Measurements from ENCODE around the gene PPM1G.

- TF ChIP-seq ZNF274 (IDR thresholded peaks at IDR 0.05; ENCODE audit: low read depth, low read length) (no peak), SUZ12 (IDR thresholded peaks at IDR 0.05; ENCODE audit: extremely low read depth, insufficient read depth, insufficient read length) (no peak), YY1 (IDR thresholded peaks at IDR 0.05; ENCODE audit: insufficient read depth, insufficient read length) (no peak)
Measured at GRCh38 chr2:27376151-27376865, 33.1 kb downstream of the PPM1G start.
